K562 (cell line): ENCODE measurements around the gene ARHGEF10L. TPM values are rescaled to one million over a fixed set of nuclear protein-coding genes. Genes with fewer than 3 reads are reported as not detected.

Source experiments
- ATAC-seq: fragments of 200-7000 bp; cut with Tn5 transposase; 3 replicates; pipeline ENCODE4 v1.9.1; 2020; ENCODE audit warnings: moderate library complexity
- BruUV-seq: library from RNA; stranded (reverse); fragments of 400-500 nt; replicated peaks from 2 replicates; lab custom pipeline; 2021; lab: Mats Ljungman, UMichigan
- CTCF ChIA-PET: fragments of 300-600 bp; formaldehyde crosslinking; extraction: SDS; loops from one replicate; lab custom pipeline; 2021; ENCODE audit warnings: low intra/inter-chr PET ratio; lab: Yijun Ruan, JAX
- POLR2A ChIA-PET: fragments of 300-600, 350-650 bp; sonication (Branson Sonifier 250); formaldehyde crosslinking; extraction: SDS; loops from one replicate; lab custom pipeline; 2021; ENCODE audit warnings: antibody characterized with exemption, inconsistent platforms; lab: Yijun Ruan, JAX
- DNase-seq, 4 experiments: peaks; one replicate each; pipeline versions ENCODE4 v3.0.0 to v3.0.0-alpha.2; 2011 to 2018; ENCODE audit warnings: low spot score in 3 of 4, mixed read lengths in 3 of 4; ENCODE audit errors: extremely low read depth in 1 of 4
- FAIRE-seq: peaks from 2 replicates; lab custom pipeline; 2011; peaks lifted over from hg19 to GRCh38; lab: Jason Lieb, UNC
- H2AFZ ChIP-seq: 2 replicates; pipeline ENCODE4 v1.6.0; 2011; ENCODE audit warnings: low read depth, low read length, control low read depth, inconsistent platforms
- H3K27ac ChIP-seq: fragments of 200-600 bp; 3 replicates; pipeline ENCODE4 v1.8.0; 2011; ENCODE audit warnings: low read depth, mild to moderate bottlenecking, control low read depth, inconsistent platforms, low read length, moderate library complexity, mixed read lengths; ENCODE audit errors: extremely low read depth
- H3K27me3 ChIP-seq, 2 experiments: fragments of 300-600 bp in 1 of 2; 2 replicates in 1 of 2; 3 replicates in 1 of 2; pipeline versions ENCODE4 v1.6.0 to v1.8.0; 2011; ENCODE audit warnings: inconsistent platforms in 2 of 2, low read length in 2 of 2, mild to moderate bottlenecking in 1 of 2, mixed read lengths in 1 of 2, moderate library complexity in 1 of 2; ENCODE audit not compliant: control insufficient read depth in 2 of 2, insufficient read depth in 2 of 2
- H3K36me3 ChIP-seq: fragments of 300-600 bp; 3 replicates; pipeline ENCODE4 v1.8.0; 2011; ENCODE audit warnings: mild to moderate bottlenecking, low read length, inconsistent platforms; ENCODE audit not compliant: control insufficient read depth, insufficient read depth
- H3K4me1 ChIP-seq, 2 experiments: fragments of 200-600 bp in 1 of 2; replicated peaks in 1 of 2; 2 replicates in 1 of 2; 3 replicates in 1 of 2; pipeline versions ENCODE4 v1.5.1 to v1.8.0; 2011; ENCODE audit warnings: inconsistent platforms in 2 of 2, low read length in 2 of 2, mild to moderate bottlenecking in 1 of 2, mixed read lengths in 1 of 2, moderate library complexity in 1 of 2; ENCODE audit not compliant: control insufficient read depth in 2 of 2, insufficient read depth in 2 of 2
- H3K4me2 ChIP-seq: 2 replicates; pipeline ENCODE4 v1.6.1; 2011; ENCODE audit warnings: low read length, control low read depth, inconsistent platforms, mixed read lengths; ENCODE audit not compliant: insufficient read depth
- H3K4me3 ChIP-seq: fragments of 200-600 bp; sonication (generic), shearing (Covaris generic); 2 replicates; pipeline ENCODE4 v1.5.1; 2016; ENCODE audit warnings: control low read depth, inconsistent platforms
- H3K79me2 ChIP-seq: fragments of 200-600 bp; 3 replicates; pipeline ENCODE4 v1.8.0; 2011; ENCODE audit warnings: low read length, inconsistent platforms; ENCODE audit not compliant: control insufficient read depth, insufficient read depth
- H3K9ac ChIP-seq, 2 experiments: 2 replicates each; pipeline versions ENCODE4 v1.6.0 to v1.6.1; 2011; ENCODE audit warnings: low read depth in 2 of 2, low read length in 2 of 2, control low read depth in 1 of 2, inconsistent platforms in 1 of 2, mild to moderate bottlenecking in 1 of 2, mixed read lengths in 1 of 2; ENCODE audit not compliant: insufficient read depth in 1 of 2
- H3K9me1 ChIP-seq: one replicate; pipeline ENCODE4 v1.6.0; 2011; ENCODE audit warnings: inconsistent platforms, mild to moderate bottlenecking, low read length, moderate library complexity; ENCODE audit not compliant: control insufficient read depth, insufficient read depth
- H3K9me3 ChIP-seq: replicated peaks from 2 replicates; pipeline ENCODE4 v1.5.1; 2011; ENCODE audit warnings: low read depth, low read length, inconsistent platforms; ENCODE audit not compliant: control insufficient read depth, insufficient read depth
- H4K20me1 ChIP-seq: replicated peaks from 2 replicates; pipeline ENCODE4 v1.6.1; 2011; ENCODE audit warnings: low read length, inconsistent platforms, mixed read lengths; ENCODE audit not compliant: control insufficient read depth, insufficient read depth
- COPS2 ChIP-seq: fragments of 450-650 bp; conservative IDR thresholded peaks from 2 replicates; pipeline ENCODE4 v1.6.1; 2016; ENCODE audit warnings: mild to moderate bottlenecking, moderate library complexity
- FOXJ3 ChIP-seq: sonication (generic); formaldehyde crosslinking; IDR thresholded peaks from 2 replicates; pipeline ENCODE4 v1.4.0; 2020; ENCODE audit warnings: mild to moderate bottlenecking, missing genetic modification reagents
- HNRNPH1 ChIP-seq: fragments of 200-400 bp; formaldehyde crosslinking; optimal IDR thresholded peaks from 2 replicates; pipeline ENCODE3; 2017; ENCODE audit warnings: low read depth, mild to moderate bottlenecking, low read length, moderate library complexity
- PML ChIP-seq: IDR thresholded peaks from 2 replicates; pipeline ENCODE4 v1.6.1; 2012; ENCODE audit warnings: low read length, inconsistent platforms
- TFE3 ChIP-seq: fragments of 450-650 bp; formaldehyde crosslinking; IDR thresholded peaks from 2 replicates; pipeline ENCODE4 v1.4.0; 2020; ENCODE audit warnings: mild to moderate bottlenecking, mixed read lengths
- ZNF740 ChIP-seq, 3 experiments: fragments of 200-800 bp in 1 of 3; sonication (Bioruptor generic) in 1 of 3; sonication (generic) in 1 of 3; formaldehyde crosslinking in 1 of 3; IDR thresholded peaks; 2 replicates each; pipeline versions ENCODE4 v1.6.1 to v1.8.0; 2016 to 2022; ENCODE audit warnings: mild to moderate bottlenecking in 2 of 3, missing compliant biosample characterization in 2 of 3, missing genetic modification characterization in 2 of 3, missing genetic modification reagents in 1 of 3
- ZNF79 ChIP-seq: fragments of 250-450 bp; sonication (Bioruptor Pico); IDR thresholded peaks from 2 replicates; pipeline ENCODE4 v1.4.0; 2020; ENCODE audit warnings: low read depth, mild to moderate bottlenecking, moderate library complexity
- WGBS: fragments of 100-300 bp; shearing (Covaris generic); methylation state at CpG from one replicate; pipeline ENCODE4 v1.1.6; 2016; ENCODE audit warnings: low coverage, mixed read lengths; ENCODE audit not compliant: insufficient coverage; ENCODE audit errors: missing lambda C conversion rate; 5-methylcytosine and 5-hydroxymethylcytosine counted together
- in situ Hi-C: fragments of 300-500 bp; cut with MboI; formaldehyde crosslinking; loops from 4 replicates; pipeline ENCODE4 v1.15.0; 2018; ENCODE audit warnings: inconsistent platforms, mixed read lengths
- intact Hi-C: fragments of 100-400 bp; cut with micrococcal nuclease; formaldehyde crosslinking; loops from 2 replicates; pipeline ENCODE4 v1.14.2; 2022
- polyA plus RNA-seq, 8 experiments: library from polyadenylated mRNA; depleted of rRNA in 4 of 8; stranded (reverse) in 5 of 8; unstranded in 3 of 8; fragments of >200 nt; fragmentation: Nextera tagmentation in 2 of 8; fragmentation: Illumina TruSeq in 1 of 8; extraction: Ambion mirVana in 2 of 8; extraction: Trizol in 1 of 8; gene quantifications; 2 replicates each; pipeline versions ENCODE4 v1.2.1 to v1.2.3, GENCODE V29; 2011 to 2014; ENCODE audit warnings: inconsistent platforms in 1 of 8, missing spikeins in 1 of 8
- total RNA-seq, 7 experiments: library from RNA; depleted of rRNA in 6 of 7; stranded (reverse); fragments of >200 nt in 6 of 7; fragmentation: Illumina TruSeq in 2 of 7; extraction: Trizol in 2 of 7; gene quantifications; 2 replicates each; pipeline versions ENCODE4 v1.2.1 to v1.2.3, GENCODE V29; 2011 to 2021; ENCODE audit warnings: low replicate concordance in 1 of 7
- TF ChIP-seq, protein P1 (sequence below), 2 experiments: fragments of 450-650 bp; IDR thresholded peaks; 2 replicates each; pipeline ENCODE4 v1.6.1; 2018; ENCODE audit warnings: mild to moderate bottlenecking in 2 of 2, low read depth in 1 of 2; ENCODE audit not compliant: partially characterized antibody in 2 of 2

ARHGEF10L gene
- total and polyA plus RNA-seq, 9 of the 15 experiments (the other 6 are each of a cell fraction or from before 2014, with no cell fraction given): 0.09 to 0.13 TPM; not detected in 7

- H3K4me3 ChIP-seq: no peak overlapping the region
- no peaks in the 10 kb centered on the region for H3K9me1 ChIP-seq
- FAIRE-seq (no peak), ATAC-seq (no peak), DNase-seq (no peak)
- no TSS peak for BruUV-seq
- no peaks in the 10 kb centered on the region for H3K9me3 ChIP-seq
- no peaks in the 10 kb centered on the region for H3K36me3 ChIP-seq
- 2% methylated on average over 10 of the region's 10 CpGs for WGBS
- peaks cover 0 to 3% of the 10 kb centered on the region in 2 experiments; a peak in 2 of 5 replicates for H3K4me1 ChIP-seq
- no peak for TF ChIP-seq PML
- no peak for TF ChIP-seq COPS2
- no peak for TF ChIP-seq ZNF79 (CRISPR knock-in tag)
- TF ChIP-seq, protein P1, sequence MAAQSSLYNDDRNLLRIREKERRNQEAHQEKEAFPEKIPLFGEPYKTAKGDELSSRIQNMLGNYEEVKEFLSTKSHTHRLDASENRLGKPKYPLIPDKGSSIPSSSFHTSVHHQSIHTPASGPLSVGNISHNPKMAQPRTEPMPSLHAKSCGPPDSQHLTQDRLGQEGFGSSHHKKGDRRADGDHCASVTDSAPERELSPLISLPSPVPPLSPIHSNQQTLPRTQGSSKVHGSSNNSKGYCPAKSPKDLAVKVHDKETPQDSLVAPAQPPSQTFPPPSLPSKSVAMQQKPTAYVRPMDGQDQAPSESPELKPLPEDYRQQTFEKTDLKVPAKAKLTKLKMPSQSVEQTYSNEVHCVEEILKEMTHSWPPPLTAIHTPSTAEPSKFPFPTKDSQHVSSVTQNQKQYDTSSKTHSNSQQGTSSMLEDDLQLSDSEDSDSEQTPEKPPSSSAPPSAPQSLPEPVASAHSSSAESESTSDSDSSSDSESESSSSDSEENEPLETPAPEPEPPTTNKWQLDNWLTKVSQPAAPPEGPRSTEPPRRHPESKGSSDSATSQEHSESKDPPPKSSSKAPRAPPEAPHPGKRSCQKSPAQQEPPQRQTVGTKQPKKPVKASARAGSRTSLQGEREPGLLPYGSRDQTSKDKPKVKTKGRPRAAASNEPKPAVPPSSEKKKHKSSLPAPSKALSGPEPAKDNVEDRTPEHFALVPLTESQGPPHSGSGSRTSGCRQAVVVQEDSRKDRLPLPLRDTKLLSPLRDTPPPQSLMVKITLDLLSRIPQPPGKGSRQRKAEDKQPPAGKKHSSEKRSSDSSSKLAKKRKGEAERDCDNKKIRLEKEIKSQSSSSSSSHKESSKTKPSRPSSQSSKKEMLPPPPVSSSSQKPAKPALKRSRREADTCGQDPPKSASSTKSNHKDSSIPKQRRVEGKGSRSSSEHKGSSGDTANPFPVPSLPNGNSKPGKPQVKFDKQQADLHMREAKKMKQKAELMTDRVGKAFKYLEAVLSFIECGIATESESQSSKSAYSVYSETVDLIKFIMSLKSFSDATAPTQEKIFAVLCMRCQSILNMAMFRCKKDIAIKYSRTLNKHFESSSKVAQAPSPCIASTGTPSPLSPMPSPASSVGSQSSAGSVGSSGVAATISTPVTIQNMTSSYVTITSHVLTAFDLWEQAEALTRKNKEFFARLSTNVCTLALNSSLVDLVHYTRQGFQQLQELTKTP (IDR thresholded peaks at IDR 0.05; ENCODE audit: low read depth in 1 of 2, partially characterized antibody in 2 of 2): no peak
- TF ChIP-seq TFE3: no peak
- TF ChIP-seq ZNF740 (CRISPR knock-in tag; IDR thresholded peaks at IDR 0.05): no peak
- TF ChIP-seq ZNF740 (tag; IDR thresholded peaks at IDR 0.05): no peak
- no peak for TF ChIP-seq FOXJ3 (CRISPR knock-in tag)
- TF ChIP-seq HNRNPH1: no peak
- ChIA-PET CTCF (no interaction called here), POLR2A (interaction anchor here (1.0 kb wide), 1 partner anchor 49 kb away, joined by 4 read pairs; no protein-coding TSS in a partner anchor)
- H3K27me3 ChIP-seq: peaks cover 16 to 79% of the 10 kb centered on the region in 2 experiments; a peak in 4 of 5 replicates
- in situ Hi-C loops: no loop called here
- H3K79me2 ChIP-seq: no peaks in the 10 kb centered on the region
- no peak overlapping the region for H3K27ac ChIP-seq
- peaks cover 32% of the 10 kb centered on the region for H4K20me1 ChIP-seq
- H3K9ac ChIP-seq: no peak overlapping the region
- no peak overlapping the region for H3K4me2 ChIP-seq
- intact Hi-C loops: no loop called here
- H2AFZ ChIP-seq: no peak overlapping the region
These were observed 82.2 kb downstream of the ARHGEF10L start for GRCh38 chr1:17621691-17622090.
